Measurements from ENCODE around the gene LURAP1L.

The LURAP1L gene

DNA sequence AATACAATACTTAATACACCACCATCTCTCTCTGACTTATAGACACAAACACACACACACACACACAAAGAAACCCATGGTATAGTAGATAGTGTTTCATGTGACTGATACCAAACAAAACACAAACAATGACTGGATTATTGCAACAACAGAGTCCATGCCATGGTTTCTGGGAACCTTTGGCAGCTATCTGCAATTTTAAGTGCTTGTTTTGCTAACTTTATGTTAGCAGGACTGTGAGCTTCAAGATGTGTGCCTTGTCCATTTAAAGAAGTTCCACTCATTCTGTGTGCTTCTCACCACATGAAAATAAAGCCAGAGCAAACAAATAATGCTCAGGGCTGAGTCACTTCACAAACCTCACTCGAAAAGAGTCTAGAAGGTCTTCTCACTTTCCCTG lies 15.1 kb upstream of the LURAP1L start:
- Histone ChIP-seq H3K9ac (ENCODE audit: low read depth, low read length, poor library complexity, severe bottlenecking) (no peak overlapping the region), H3K9me3 (ENCODE audit: insufficient read depth, low read depth, low read length) (no peaks in the 10 kb centered on the region), H3F3A (ENCODE audit: low read depth) (no peaks in the 10 kb centered on the region), H3K79me2 (ENCODE audit: insufficient read depth, low read length) (no peaks in the 10 kb centered on the region), H3K36me3 (ENCODE audit: insufficient read depth, low read length) (no peaks in the 10 kb centered on the region), H3K4me3 (ENCODE audit: low read length, poor library complexity, severe bottlenecking) (no peak overlapping the region), H3K4me1 (ENCODE audit: insufficient read depth, low read length, poor library complexity, severe bottlenecking) (no peaks in the 10 kb centered on the region), H2AFZ (ENCODE audit: low read length) (no peak overlapping the region), H4K20me1 (ENCODE audit: insufficient read depth, low read length, poor library complexity, severe bottlenecking) (no peaks in the 10 kb centered on the region), H3K4me2 (ENCODE audit: low read depth, low read length, poor library complexity, severe bottlenecking) (no peak overlapping the region), H3K9me2 (replicated peaks; ENCODE audit: low read depth, low read length) (no peaks in the 10 kb centered on the region), H3K27me3 (ENCODE audit: insufficient read depth, low read length, poor library complexity, severe bottlenecking) (no peaks in the 10 kb centered on the region)
- TF ChIP-seq, protein P1, sequence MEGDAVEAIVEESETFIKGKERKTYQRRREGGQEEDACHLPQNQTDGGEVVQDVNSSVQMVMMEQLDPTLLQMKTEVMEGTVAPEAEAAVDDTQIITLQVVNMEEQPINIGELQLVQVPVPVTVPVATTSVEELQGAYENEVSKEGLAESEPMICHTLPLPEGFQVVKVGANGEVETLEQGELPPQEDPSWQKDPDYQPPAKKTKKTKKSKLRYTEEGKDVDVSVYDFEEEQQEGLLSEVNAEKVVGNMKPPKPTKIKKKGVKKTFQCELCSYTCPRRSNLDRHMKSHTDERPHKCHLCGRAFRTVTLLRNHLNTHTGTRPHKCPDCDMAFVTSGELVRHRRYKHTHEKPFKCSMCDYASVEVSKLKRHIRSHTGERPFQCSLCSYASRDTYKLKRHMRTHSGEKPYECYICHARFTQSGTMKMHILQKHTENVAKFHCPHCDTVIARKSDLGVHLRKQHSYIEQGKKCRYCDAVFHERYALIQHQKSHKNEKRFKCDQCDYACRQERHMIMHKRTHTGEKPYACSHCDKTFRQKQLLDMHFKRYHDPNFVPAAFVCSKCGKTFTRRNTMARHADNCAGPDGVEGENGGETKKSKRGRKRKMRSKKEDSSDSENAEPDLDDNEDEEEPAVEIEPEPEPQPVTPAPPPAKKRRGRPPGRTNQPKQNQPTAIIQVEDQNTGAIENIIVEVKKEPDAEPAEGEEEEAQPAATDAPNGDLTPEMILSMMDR (conservative IDR thresholded peaks at IDR 0.05; ENCODE audit: low read length): no peak
- no peak for TF ChIP-seq EZH2phosphoT487 (IDR thresholded peaks at IDR 0.05; ENCODE audit: borderline replicate concordance)

DNA sequence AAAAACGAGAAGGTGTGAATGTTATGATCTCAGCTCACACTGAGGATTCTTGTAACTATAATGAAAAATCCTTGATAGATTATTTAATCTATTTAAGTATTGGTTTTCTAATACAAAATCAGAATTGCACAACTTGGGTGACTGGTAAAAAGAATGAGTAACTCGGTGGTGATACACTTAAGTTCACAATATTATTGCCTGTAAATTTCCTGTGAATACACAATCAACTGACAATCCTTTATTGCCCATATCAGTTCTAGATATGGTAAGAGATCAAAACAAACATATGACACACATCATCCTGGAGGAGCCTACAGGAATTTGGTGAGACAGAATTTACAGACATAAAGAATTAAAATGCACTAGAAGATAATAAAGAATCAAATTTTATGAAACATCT lies 14.1 kb upstream of the LURAP1L start:
- TF ChIP-seq, protein P1 (conservative IDR thresholded peaks at IDR 0.05; ENCODE audit: low read length): no peak
- no peak for TF ChIP-seq EZH2phosphoT487 (IDR thresholded peaks at IDR 0.05; ENCODE audit: borderline replicate concordance)
- H4K20me1 ChIP-seq (ENCODE audit: insufficient read depth, low read length, poor library complexity, severe bottlenecking): no peaks in the 10 kb centered on the region
- no peaks in the 10 kb centered on the region for H3K27me3 ChIP-seq (ENCODE audit: insufficient read depth, low read length, poor library complexity, severe bottlenecking)

DNA sequence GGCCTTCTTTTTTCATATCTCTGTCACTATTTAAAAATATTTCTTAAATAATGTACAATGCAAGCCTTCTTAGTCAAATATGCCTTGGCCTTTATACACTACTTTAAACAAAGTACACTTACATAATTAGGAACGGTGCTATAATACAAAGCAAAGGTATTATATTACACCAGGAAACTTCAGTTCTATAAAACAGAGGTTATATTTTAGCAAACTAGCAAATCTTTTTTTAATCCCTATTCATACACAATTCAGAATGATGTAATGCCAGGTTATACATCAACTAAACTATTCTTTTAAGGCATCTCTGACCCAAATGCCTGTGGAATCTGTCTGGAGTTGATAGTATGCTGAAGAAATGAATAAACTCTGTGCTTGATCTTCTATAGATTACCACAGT lies 10.7 kb upstream of the LURAP1L start:
- no peak overlapping the region for H3K4me2 ChIP-seq (ENCODE audit: low read depth, low read length, poor library complexity, severe bottlenecking)

More for the DNA sequence above, 14.1 kb upstream of the LURAP1L start:
- Histone ChIP-seq H3K36me3 (ENCODE audit: insufficient read depth, low read length) (no peaks in the 10 kb centered on the region), H3K9ac (ENCODE audit: low read depth, low read length, poor library complexity, severe bottlenecking) (no peak overlapping the region), H3K9me3 (ENCODE audit: insufficient read depth, low read depth, low read length) (no peaks in the 10 kb centered on the region), H3K79me2 (ENCODE audit: insufficient read depth, low read length) (no peaks in the 10 kb centered on the region), H3K4me3 (ENCODE audit: low read length, poor library complexity, severe bottlenecking) (no peak overlapping the region), H3K9me2 (replicated peaks; ENCODE audit: low read depth, low read length) (no peaks in the 10 kb centered on the region), H3F3A (ENCODE audit: low read depth) (no peaks in the 10 kb centered on the region), H3K4me1 (ENCODE audit: insufficient read depth, low read length, poor library complexity, severe bottlenecking) (no peaks in the 10 kb centered on the region), H3K4me2 (ENCODE audit: low read depth, low read length, poor library complexity, severe bottlenecking) (no peak overlapping the region), H2AFZ (ENCODE audit: low read length) (no peak overlapping the region)

More for the DNA sequence above, 10.7 kb upstream of the LURAP1L start:
- Histone ChIP-seq H4K20me1 (ENCODE audit: insufficient read depth, low read length, poor library complexity, severe bottlenecking) (no peaks in the 10 kb centered on the region), H3K9me2 (replicated peaks; ENCODE audit: low read depth, low read length) (no peaks in the 10 kb centered on the region), H3K27me3 (ENCODE audit: insufficient read depth, low read length, poor library complexity, severe bottlenecking) (no peaks in the 10 kb centered on the region), H3K9me3 (ENCODE audit: insufficient read depth, low read depth, low read length) (no peaks in the 10 kb centered on the region; the same call in 1 of the 2 replicates), H2AFZ (ENCODE audit: low read length) (no peak overlapping the region), H3K4me3 (ENCODE audit: low read length, poor library complexity, severe bottlenecking) (no peak overlapping the region), H3K9ac (ENCODE audit: low read depth, low read length, poor library complexity, severe bottlenecking) (no peak overlapping the region), H3K36me3 (ENCODE audit: insufficient read depth, low read length) (no peaks in the 10 kb centered on the region), H3K79me2 (ENCODE audit: insufficient read depth, low read length) (no peaks in the 10 kb centered on the region), H3F3A (ENCODE audit: low read depth) (no peaks in the 10 kb centered on the region), H3K4me1 (ENCODE audit: insufficient read depth, low read length, poor library complexity, severe bottlenecking) (no peaks in the 10 kb centered on the region)
- TF ChIP-seq, protein P1 (conservative IDR thresholded peaks at IDR 0.05; ENCODE audit: low read length): no peak
- TF ChIP-seq EZH2phosphoT487 (IDR thresholded peaks at IDR 0.05; ENCODE audit: borderline replicate concordance): no peak

Data from Loucy (cell line).